HEK293 (cell line): ENCODE results near the gene DNAH3.
"Not testable (repeated sequence)": the region's sequence is repeated elsewhere in the genome, so short reads cannot be mapped to it uniquely, and the experiment has no call there.

Experiments used
- CTCF ChIA-PET: fragments of 350-600 bp; formaldehyde crosslinking; extraction: SDS; loops from one replicate; lab custom pipeline; 2021; ENCODE audit warnings: antibody characterized with exemption; lab: Yijun Ruan, JAX
- POLR2A ChIA-PET: fragments of 300-600 bp; formaldehyde crosslinking; extraction: SDS; loops from one replicate; lab custom pipeline; 2020; ENCODE audit warnings: antibody characterized with exemption, inconsistent platforms; lab: Yijun Ruan, JAX
- H3K27ac ChIP-seq: fragments of 200-500 bp; sonication (Bioruptor generic); 2 replicates; pipeline ENCODE4 v1.5.1; 2014; ENCODE audit warnings: low read depth, low read length, control low read depth, inconsistent platforms; ENCODE audit errors: extremely low read depth
- H3K36me3 ChIP-seq, 2 experiments: fragments of 200-500 bp in 1 of 2; sonication (Bioruptor generic) in 1 of 2; 1 replicate in 1 of 2; 2 replicates in 1 of 2; pipeline ENCODE4 v1.5.1; 2014 to 2017; ENCODE audit warnings: inconsistent platforms in 2 of 2, low read length in 2 of 2; ENCODE audit not compliant: control insufficient read depth in 2 of 2, insufficient read depth in 1 of 2
- H3K4me1 ChIP-seq: fragments of 200-500 bp; sonication (Bioruptor generic); 2 replicates; pipeline ENCODE4 v1.5.1; 2014; ENCODE audit warnings: mild to moderate bottlenecking, low read length, inconsistent platforms; ENCODE audit not compliant: control insufficient read depth, insufficient read depth
- H3K4me3 ChIP-seq: 2 replicates; pipeline ENCODE4 v1.5.1; 2011; ENCODE audit warnings: low read depth, mild to moderate bottlenecking, control low read depth, low read length, moderate library complexity
- H3K9me3 ChIP-seq: fragments of 200-500 bp; sonication (Bioruptor generic); 2 replicates; pipeline ENCODE4 v1.5.1; 2014; ENCODE audit warnings: low read depth, low read length, inconsistent platforms; ENCODE audit not compliant: control insufficient read depth, insufficient read depth
- BCL11A ChIP-seq: fragments of 450-650 bp; formaldehyde crosslinking; IDR thresholded peaks from 2 replicates; pipeline ENCODE4 v1.5.1; 2016; ENCODE audit warnings: low read depth, missing biosample characterization, missing genetic modification characterization
- GFI1B ChIP-seq: fragments of 450-650 bp; formaldehyde crosslinking; IDR thresholded peaks from 2 replicates; pipeline ENCODE4 v1.5.1; 2016; ENCODE audit warnings: missing biosample characterization, missing genetic modification characterization
- PBX3 ChIP-seq: sonication (generic); formaldehyde crosslinking; IDR thresholded peaks from 2 replicates; pipeline ENCODE4 v1.8.1; 2022; ENCODE audit warnings: mild to moderate bottlenecking, moderate library complexity, missing genetic modification reagents
- RBAK ChIP-seq: fragments of 450-650 bp; formaldehyde crosslinking; IDR thresholded peaks from 2 replicates; pipeline ENCODE4 v1.5.1; 2016; ENCODE audit warnings: missing biosample characterization, missing genetic modification characterization
- SETDB1 ChIP-seq: IDR thresholded peaks from one replicate; pipeline ENCODE4 v1.6.1; 2017; ENCODE audit warnings: mild to moderate bottlenecking, low read length, moderate library complexity, mixed read lengths; ENCODE audit not compliant: insufficient read length
- SP3 ChIP-seq: fragments of 450-650 bp; formaldehyde crosslinking; IDR thresholded peaks from 2 replicates; pipeline ENCODE4 v1.5.1; 2016; ENCODE audit warnings: missing biosample characterization, missing genetic modification characterization
- TRIM28 ChIP-seq: IDR thresholded peaks from 2 replicates; pipeline ENCODE4 v1.6.1; 2011; ENCODE audit warnings: low read length, control low read depth, borderline replicate concordance
- ZBTB7A ChIP-seq: fragments of 450-650 bp; formaldehyde crosslinking; IDR thresholded peaks from 2 replicates; pipeline ENCODE4 v1.5.1; 2016; ENCODE audit warnings: low read depth, missing biosample characterization, missing genetic modification characterization
- ZEB2 ChIP-seq: fragments of 450-650 bp; formaldehyde crosslinking; IDR thresholded peaks from 2 replicates; pipeline ENCODE4 v1.5.1; 2016; ENCODE audit warnings: missing biosample characterization, missing genetic modification characterization
- ZFHX2 ChIP-seq: fragments of 450-650 bp; formaldehyde crosslinking; conservative IDR thresholded peaks from 2 replicates; pipeline ENCODE4 v1.5.1; 2016; ENCODE audit warnings: missing biosample characterization, missing genetic modification characterization
- ZFP37 ChIP-seq: fragments of 450-650 bp; formaldehyde crosslinking; IDR thresholded peaks from 2 replicates; pipeline ENCODE4 v1.5.1; 2016; ENCODE audit warnings: missing biosample characterization, missing genetic modification characterization
- ZNF157 ChIP-seq: fragments of 450-650 bp; formaldehyde crosslinking; IDR thresholded peaks from 2 replicates; pipeline ENCODE4 v1.5.1; 2016; ENCODE audit warnings: missing biosample characterization, missing genetic modification characterization
- ZNF16 ChIP-seq: fragments of 450-650 bp; formaldehyde crosslinking; IDR thresholded peaks from 2 replicates; pipeline ENCODE4 v1.5.1; 2016; ENCODE audit warnings: low read depth, missing biosample characterization, missing genetic modification characterization
- ZNF48 ChIP-seq: fragments of 450-650 bp; formaldehyde crosslinking; IDR thresholded peaks from 2 replicates; pipeline ENCODE4 v1.5.1; 2016; ENCODE audit warnings: missing biosample characterization, missing genetic modification characterization
- ZNF549 ChIP-seq: fragments of 450-650 bp; IDR thresholded peaks from 2 replicates; pipeline ENCODE4 v1.5.1; 2018; ENCODE audit warnings: missing biosample characterization, missing genetic modification characterization, mild to moderate bottlenecking, inconsistent platforms, moderate library complexity
- ZNF558 ChIP-seq: fragments of 450-650 bp; formaldehyde crosslinking; IDR thresholded peaks from 2 replicates; pipeline ENCODE4 v1.5.1; 2016; ENCODE audit warnings: missing biosample characterization, missing genetic modification characterization
- ZNF571 ChIP-seq: fragments of 450-650 bp; formaldehyde crosslinking; IDR thresholded peaks from 2 replicates; pipeline ENCODE4 v1.5.0; 2017; ENCODE audit warnings: missing biosample characterization, missing genetic modification characterization
- ZNF624 ChIP-seq: fragments of 450-650 bp; formaldehyde crosslinking; IDR thresholded peaks from 2 replicates; pipeline ENCODE4 v1.5.1; 2017; ENCODE audit warnings: missing biosample characterization, missing genetic modification characterization
- ZSCAN23 ChIP-seq: fragments of 450-650 bp; formaldehyde crosslinking; IDR thresholded peaks from 2 replicates; pipeline ENCODE4 v1.5.1; 2016; ENCODE audit warnings: missing biosample characterization, missing genetic modification characterization
- ZSCAN5A ChIP-seq: fragments of 450-650 bp; formaldehyde crosslinking; IDR thresholded peaks from 2 replicates; pipeline ENCODE4 v1.5.1; 2016; ENCODE audit warnings: missing biosample characterization, missing genetic modification characterization
- TF ChIP-seq, protein P1 (sequence below): fragments of 450-650 bp; formaldehyde crosslinking; IDR thresholded peaks from 2 replicates; pipeline ENCODE4 v1.5.1; 2016; ENCODE audit warnings: missing biosample characterization, missing genetic modification characterization
- TF ChIP-seq, protein P2 (sequence below): fragments of 450-650 bp; formaldehyde crosslinking; IDR thresholded peaks from 2 replicates; pipeline ENCODE4 v1.5.1; 2016; ENCODE audit warnings: missing biosample characterization, missing genetic modification characterization, borderline replicate concordance

DNAH3 gene

DNA sequence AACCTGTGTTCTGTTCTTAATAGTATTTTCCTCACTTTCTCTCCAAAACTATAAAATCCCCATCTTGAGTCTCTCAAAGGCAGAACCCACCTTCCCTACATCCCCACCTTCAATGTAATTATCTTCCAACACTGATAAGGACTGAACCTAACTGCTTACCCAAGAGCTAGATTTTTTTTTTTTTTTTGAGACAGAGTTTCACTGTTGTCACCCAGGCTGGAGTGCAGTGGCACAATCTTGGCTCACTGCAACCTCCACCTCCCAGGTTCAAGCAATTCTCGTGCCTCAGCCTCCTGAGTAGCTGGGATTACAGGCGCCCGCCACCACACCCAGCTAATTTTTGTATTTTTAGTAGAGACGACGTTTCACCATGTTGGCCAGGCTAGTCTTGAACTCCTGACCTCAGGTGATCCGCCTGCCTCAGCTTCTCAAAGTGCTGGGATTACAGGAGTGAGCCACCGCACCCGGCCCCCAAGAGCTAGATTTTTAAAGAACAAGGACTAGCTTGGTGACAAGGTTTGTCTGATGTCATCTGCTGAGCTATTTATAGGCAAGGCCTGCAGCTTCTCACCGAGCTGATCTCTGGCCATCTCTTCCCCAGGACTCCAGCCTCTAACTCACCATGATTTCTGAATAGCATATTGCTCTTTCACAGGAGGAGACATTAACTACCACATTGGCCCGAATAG, 220.8 kb downstream of the DNAH3 start:
- H3K27ac ChIP-seq, H3K36me3 ChIP-seq, H3K4me1 ChIP-seq, H3K9me3 ChIP-seq, H3K4me3 ChIP-seq: not testable (repeated sequence)
- ChIA-PET POLR2A (interaction anchor here (0.6 kb wide), 1 partner anchor 56 kb away, joined by 11 read pairs; no protein-coding TSS in a partner anchor), CTCF (interaction anchor here (1.3 kb wide), 1 partner anchor 79 kb away, joined by 4 read pairs; no protein-coding TSS in a partner anchor)

GRCh38 chr16:20928774-20929411, 221.8 kb downstream of the DNAH3 start:
- peaks cover 0 to 4% of the 10 kb centered on the region in 2 experiments; a peak in 1 of 3 replicates for H3K36me3 ChIP-seq
- no peaks in the 10 kb centered on the region for H3K4me1 ChIP-seq
- ChIA-PET POLR2A (interaction anchor here (0.6 kb wide), 1 partner anchor 1064 kb away, joined by 3 read pairs; no protein-coding TSS in a partner anchor), CTCF (no interaction called here)
- H3K27ac ChIP-seq: no peak overlapping the region
- no peaks in the 10 kb centered on the region for H3K9me3 ChIP-seq
- H3K4me3 ChIP-seq: no peak overlapping the region
- TF ChIP-seq ZNF558 (tag by site-specific recombination): peak; percentile 48; the same call in 1 of the 2 replicates
- TF ChIP-seq ZFHX2: no peak

- H3K36me3 ChIP-seq: peaks cover 0 to 5% of the 10 kb centered on the region in 2 experiments; a peak in 2 of 3 replicates
- H3K9me3 ChIP-seq: no peaks in the 10 kb centered on the region
- no peak overlapping the region for H3K4me3 ChIP-seq
- no peak overlapping the region for H3K27ac ChIP-seq
- ChIA-PET POLR2A (no interaction called here), CTCF (no interaction called here)
- TF ChIP-seq ZNF16 (tag by site-specific recombination) (no peak), ZBTB7A (tag by site-specific recombination) (no peak), GFI1B (no peak), ZSCAN23 (no peak), RBAK (tag by site-specific recombination) (no peak), BCL11A (tag by site-specific recombination) (no peak), TRIM28 (no peak), ZFP37 (tag by site-specific recombination) (no peak), ZEB2 (tag by site-specific recombination) (no peak), ZSCAN5A (tag by site-specific recombination) (no peak)
- no peaks in the 10 kb centered on the region for H3K4me1 ChIP-seq
Measured at GRCh38 chr16:20925751-20926150, 224.9 kb downstream of the DNAH3 start.

- ChIA-PET CTCF (no interaction called here), POLR2A (no interaction called here)
- H3K9me3 ChIP-seq: no peaks in the 10 kb centered on the region
- no peak overlapping the region for H3K27ac ChIP-seq
- H3K36me3 ChIP-seq: peaks cover 0 to 10% of the 10 kb centered on the region in 2 experiments; a peak in 2 of 3 replicates
- H3K4me3 ChIP-seq: no peak overlapping the region
- no peaks in the 10 kb centered on the region for H3K4me1 ChIP-seq
- TF ChIP-seq GFI1B (no peak), PBX3 (no peak), ZNF157 (tag by site-specific recombination) (no peak), ZNF549 (tag by site-specific recombination) (no peak), SETDB1 (no peak), ZNF624 (no peak), SP3 (tag by site-specific recombination) (no peak), ZNF571 (no peak), ZNF48 (tag by site-specific recombination) (no peak)
- TF ChIP-seq, protein P1, sequence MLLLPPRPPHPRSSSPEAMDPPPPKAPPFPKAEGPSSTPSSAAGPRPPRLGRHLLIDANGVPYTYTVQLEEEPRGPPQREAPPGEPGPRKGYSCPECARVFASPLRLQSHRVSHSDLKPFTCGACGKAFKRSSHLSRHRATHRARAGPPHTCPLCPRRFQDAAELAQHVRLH (tag by site-specific recombination): no peak
- TF ChIP-seq, protein P2, sequence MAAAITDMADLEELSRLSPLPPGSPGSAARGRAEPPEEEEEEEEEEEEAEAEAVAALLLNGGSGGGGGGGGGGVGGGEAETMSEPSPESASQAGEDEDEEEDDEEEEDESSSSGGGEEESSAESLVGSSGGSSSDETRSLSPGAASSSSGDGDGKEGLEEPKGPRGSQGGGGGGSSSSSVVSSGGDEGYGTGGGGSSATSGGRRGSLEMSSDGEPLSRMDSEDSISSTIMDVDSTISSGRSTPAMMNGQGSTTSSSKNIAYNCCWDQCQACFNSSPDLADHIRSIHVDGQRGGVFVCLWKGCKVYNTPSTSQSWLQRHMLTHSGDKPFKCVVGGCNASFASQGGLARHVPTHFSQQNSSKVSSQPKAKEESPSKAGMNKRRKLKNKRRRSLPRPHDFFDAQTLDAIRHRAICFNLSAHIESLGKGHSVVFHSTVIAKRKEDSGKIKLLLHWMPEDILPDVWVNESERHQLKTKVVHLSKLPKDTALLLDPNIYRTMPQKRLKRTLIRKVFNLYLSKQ (tag by site-specific recombination): no peak
Measured at GRCh38 chr16:20923876-20924275, 226.8 kb downstream of the DNAH3 start.
